Measurements from ENCODE around the gene TMC8.

TMC8 gene

DNA sequence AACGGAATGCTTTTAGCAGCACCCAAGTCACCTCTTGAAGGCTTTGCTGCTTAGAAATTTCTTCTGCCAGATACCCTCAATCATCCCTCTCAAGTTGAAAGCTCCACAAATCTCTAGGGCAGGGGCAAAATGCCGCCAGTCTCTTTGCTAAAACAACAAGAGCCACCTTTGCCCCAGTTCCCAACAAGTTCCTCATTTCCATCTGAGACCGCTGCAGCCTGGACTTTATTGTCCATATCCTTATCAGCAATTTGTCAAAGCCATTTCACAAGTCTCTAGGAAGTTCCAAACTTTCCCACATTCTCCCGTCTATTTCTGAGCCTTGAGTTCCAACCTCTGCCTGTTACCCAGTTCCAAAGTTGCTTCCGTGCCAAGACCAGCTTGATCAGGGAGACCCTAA is 29.5 kb upstream of the TMC8 start:
- H3K9me3 ChIP-seq (ENCODE audit: control insufficient read depth, insufficient read depth, low read depth, low read length), result peaks cover 39% of the 10 kb centered on the region
- H3K4me1 ChIP-seq (ENCODE audit: control insufficient read depth, insufficient read depth, low read length), result no peaks in the 10 kb centered on the region
- no peak overlapping the region for H3K9ac ChIP-seq (ENCODE audit: low read length)
- no peak overlapping the region for H3K4me3 ChIP-seq (ENCODE audit: low read depth, low read length)
- H3K27me3 ChIP-seq (ENCODE audit: control insufficient read depth, insufficient read depth, low read length), result no peaks in the 10 kb centered on the region
- H3K27ac ChIP-seq (ENCODE audit: low read depth, low read length), result no peak overlapping the region
- H3K36me3 ChIP-seq (ENCODE audit: control insufficient read depth, insufficient read depth, low read length), result peaks cover 86% of the 10 kb centered on the region

DNA sequence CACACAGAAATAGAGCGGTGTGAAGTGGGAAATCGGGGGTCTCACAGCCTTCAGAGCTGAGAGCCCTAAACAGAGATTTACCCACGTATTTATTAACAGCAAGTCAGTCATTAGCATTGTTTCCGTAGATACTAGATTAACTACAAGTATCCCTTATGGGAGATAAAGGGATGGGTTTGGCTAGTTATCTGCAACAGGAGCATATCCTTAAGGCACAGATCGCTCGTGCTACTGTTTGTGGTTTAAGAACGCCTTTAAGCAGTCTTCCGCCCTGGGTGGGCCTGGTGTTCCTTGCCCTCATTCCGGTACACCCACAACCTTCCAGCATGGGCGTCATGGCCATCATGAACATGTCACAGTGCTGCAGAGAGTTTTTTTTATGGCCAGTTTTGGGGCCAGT is 29.0 kb upstream of the TMC8 start:
- H3K9me3 ChIP-seq (ENCODE audit: control insufficient read depth, insufficient read depth, low read depth, low read length), result peaks cover 39% of the 10 kb centered on the region
- no peak overlapping the region for H3K27ac ChIP-seq (ENCODE audit: low read depth, low read length)
- H3K4me1 ChIP-seq (ENCODE audit: control insufficient read depth, insufficient read depth, low read length), result no peaks in the 10 kb centered on the region
- no peak overlapping the region for H3K9ac ChIP-seq (ENCODE audit: low read length)
- H3K27me3 ChIP-seq (ENCODE audit: control insufficient read depth, insufficient read depth, low read length), result no peaks in the 10 kb centered on the region
- H3K4me3 ChIP-seq (ENCODE audit: low read depth, low read length), result no peak overlapping the region
- peaks cover 81% of the 10 kb centered on the region for H3K36me3 ChIP-seq (ENCODE audit: control insufficient read depth, insufficient read depth, low read length)

DNA sequence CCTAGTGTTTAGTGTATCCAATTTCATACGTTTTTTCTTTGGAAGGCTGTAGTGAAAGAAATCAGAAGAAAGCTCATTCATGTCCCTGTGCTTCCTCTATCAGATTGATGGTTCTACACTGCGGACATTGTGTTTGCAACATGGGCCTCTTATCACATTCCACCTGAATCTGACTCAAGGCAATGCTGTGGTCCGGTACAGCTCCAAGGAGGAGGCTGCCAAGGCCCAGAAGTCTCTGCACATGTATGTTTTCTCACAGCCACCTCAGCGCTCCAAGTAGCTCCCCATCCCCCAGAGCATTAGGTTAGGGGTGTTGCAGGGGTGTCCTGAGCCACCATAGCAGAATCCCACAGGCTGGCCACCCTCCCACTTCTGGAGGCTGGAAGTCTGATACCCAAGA is 27.3 kb upstream of the TMC8 start:
- no peak overlapping the region for H3K4me3 ChIP-seq (ENCODE audit: low read depth, low read length)
- H3K36me3 ChIP-seq (ENCODE audit: control insufficient read depth, insufficient read depth, low read length), result peaks cover 65% of the 10 kb centered on the region
- no peak overlapping the region for H3K9ac ChIP-seq (ENCODE audit: low read length)
- peaks cover 38% of the 10 kb centered on the region for H3K9me3 ChIP-seq (ENCODE audit: control insufficient read depth, insufficient read depth, low read depth, low read length)
- H3K27me3 ChIP-seq (ENCODE audit: control insufficient read depth, insufficient read depth, low read length), result no peaks in the 10 kb centered on the region
- H3K27ac ChIP-seq (ENCODE audit: low read depth, low read length), result no peak overlapping the region
- H3K4me1 ChIP-seq (ENCODE audit: control insufficient read depth, insufficient read depth, low read length), result no peaks in the 10 kb centered on the region

DNA sequence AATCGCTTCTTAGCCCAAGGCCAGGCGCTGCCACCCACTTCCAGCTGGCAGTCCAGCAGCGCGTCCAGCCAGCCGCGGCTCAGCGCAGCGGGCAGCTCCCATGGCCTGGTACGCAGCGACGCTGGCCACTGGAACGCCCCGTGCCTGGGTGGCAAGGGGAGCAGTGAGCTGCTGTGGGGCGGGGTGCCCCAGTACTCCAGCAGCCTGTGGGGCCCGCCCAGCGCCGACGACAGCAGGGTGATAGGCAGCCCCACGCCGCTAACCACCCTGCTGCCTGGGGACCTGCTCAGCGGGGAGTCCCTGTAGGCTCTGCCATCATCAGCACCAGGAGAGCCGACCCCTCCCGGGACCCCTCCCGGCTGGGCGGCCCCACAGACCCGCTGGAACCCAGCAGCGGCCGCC is 26.0 kb upstream of the TMC8 start:
- peaks cover 55% of the 10 kb centered on the region for H3K36me3 ChIP-seq (ENCODE audit: control insufficient read depth, insufficient read depth, low read length)
- no peak overlapping the region for H3K9ac ChIP-seq (ENCODE audit: low read length)
- H3K27me3 ChIP-seq (ENCODE audit: control insufficient read depth, insufficient read depth, low read length), result no peaks in the 10 kb centered on the region
- H3K4me3 ChIP-seq (ENCODE audit: low read depth, low read length), result no peak overlapping the region
- H3K9me3 ChIP-seq (ENCODE audit: control insufficient read depth, insufficient read depth, low read depth, low read length), result peaks cover 27% of the 10 kb centered on the region
- no peak overlapping the region for H3K27ac ChIP-seq (ENCODE audit: low read depth, low read length)
- no peaks in the 10 kb centered on the region for H3K4me1 ChIP-seq (ENCODE audit: control insufficient read depth, insufficient read depth, low read length)

DNA sequence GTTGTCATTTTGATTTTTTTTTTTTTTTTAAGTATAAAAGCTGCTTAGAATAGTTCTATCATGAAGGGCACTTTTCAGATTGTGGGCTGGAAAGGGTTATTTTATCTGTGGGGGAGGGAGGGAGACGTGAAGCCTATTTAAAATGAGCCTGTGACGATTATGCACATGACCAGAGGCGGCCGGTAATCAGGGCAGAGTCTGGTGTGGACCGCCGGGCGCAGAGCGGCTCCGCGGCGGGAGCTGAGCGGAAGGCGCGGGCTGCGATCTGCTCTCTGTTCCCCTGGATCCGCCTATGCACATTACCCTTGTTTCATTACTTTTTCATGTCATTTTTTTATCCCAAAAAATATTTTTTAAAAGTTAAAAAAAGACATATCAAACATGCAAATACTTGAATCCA is 25.5 kb upstream of the TMC8 start:
- peaks cover 21% of the 10 kb centered on the region for H3K9me3 ChIP-seq (ENCODE audit: control insufficient read depth, insufficient read depth, low read depth, low read length)
- peaks cover 49% of the 10 kb centered on the region for H3K36me3 ChIP-seq (ENCODE audit: control insufficient read depth, insufficient read depth, low read length)
- no peaks in the 10 kb centered on the region for H3K4me1 ChIP-seq (ENCODE audit: control insufficient read depth, insufficient read depth, low read length)
- H3K27me3 ChIP-seq (ENCODE audit: control insufficient read depth, insufficient read depth, low read length), result no peaks in the 10 kb centered on the region
- no peak overlapping the region for H3K27ac ChIP-seq (ENCODE audit: low read depth, low read length)
- H3K4me3 ChIP-seq (ENCODE audit: low read depth, low read length), result no peak overlapping the region
- H3K9ac ChIP-seq (ENCODE audit: low read length), result no peak overlapping the region

DNA sequence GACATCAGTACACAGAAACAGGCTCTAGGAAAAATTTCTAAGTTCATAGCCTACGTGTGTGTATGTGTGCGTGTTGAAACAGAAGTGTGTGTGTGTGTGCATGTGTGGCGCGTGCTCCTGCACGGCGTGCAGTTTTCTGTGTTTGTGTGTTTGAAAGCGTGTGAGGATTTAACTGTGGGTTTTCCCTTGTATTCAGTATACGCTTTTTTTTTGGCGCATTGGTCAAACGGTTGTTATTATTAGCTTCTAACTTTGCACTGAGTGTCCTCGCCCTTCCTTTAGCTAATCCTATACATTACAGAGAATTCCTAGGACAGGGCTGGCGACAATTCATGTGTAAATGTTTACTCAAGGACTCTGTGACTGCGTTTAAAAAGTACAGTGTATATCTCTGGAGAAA is 25.0 kb upstream of the TMC8 start:
- Histone ChIP-seq H3K9ac (ENCODE audit: low read length) (no peak overlapping the region), H3K4me3 (ENCODE audit: low read depth, low read length) (no peak overlapping the region), H3K9me3 (ENCODE audit: control insufficient read depth, insufficient read depth, low read depth, low read length) (peaks cover 17% of the 10 kb centered on the region), H3K27ac (ENCODE audit: low read depth, low read length) (no peak overlapping the region), H3K27me3 (ENCODE audit: control insufficient read depth, insufficient read depth, low read length) (no peaks in the 10 kb centered on the region), H3K36me3 (ENCODE audit: control insufficient read depth, insufficient read depth, low read length) (peaks cover 50% of the 10 kb centered on the region), H3K4me1 (ENCODE audit: control insufficient read depth, insufficient read depth, low read length) (no peaks in the 10 kb centered on the region)

DNA sequence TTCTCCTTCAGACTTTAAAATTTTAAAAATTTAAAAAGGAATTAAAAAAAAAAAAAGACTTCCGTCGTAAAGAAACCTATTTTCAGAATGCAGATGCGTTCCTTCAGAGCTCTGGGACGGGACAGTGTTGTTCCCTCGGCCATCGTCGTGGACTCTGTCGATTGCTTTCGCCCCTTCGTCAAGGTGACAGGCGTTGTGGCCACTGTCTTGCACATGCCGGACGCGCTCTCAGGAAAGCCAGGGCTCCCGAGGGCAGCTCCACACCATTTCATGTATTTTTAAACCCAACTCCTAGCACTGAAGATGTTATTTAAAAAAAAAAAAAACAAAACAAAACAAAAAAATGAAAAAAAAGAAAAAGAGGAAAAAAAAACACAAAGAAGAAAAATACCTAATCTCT is 24.4 kb upstream of the TMC8 start:
- Histone ChIP-seq H3K4me3 (ENCODE audit: low read depth, low read length) (no peak overlapping the region), H3K27ac (ENCODE audit: low read depth, low read length) (no peak overlapping the region), H3K9me3 (ENCODE audit: control insufficient read depth, insufficient read depth, low read depth, low read length) (peaks cover 13% of the 10 kb centered on the region), H3K27me3 (ENCODE audit: control insufficient read depth, insufficient read depth, low read length) (no peaks in the 10 kb centered on the region), H3K4me1 (ENCODE audit: control insufficient read depth, insufficient read depth, low read length) (no peaks in the 10 kb centered on the region), H3K36me3 (ENCODE audit: control insufficient read depth, insufficient read depth, low read length) (peaks cover 52% of the 10 kb centered on the region), H3K9ac (ENCODE audit: low read length) (no peak overlapping the region)

DNA sequence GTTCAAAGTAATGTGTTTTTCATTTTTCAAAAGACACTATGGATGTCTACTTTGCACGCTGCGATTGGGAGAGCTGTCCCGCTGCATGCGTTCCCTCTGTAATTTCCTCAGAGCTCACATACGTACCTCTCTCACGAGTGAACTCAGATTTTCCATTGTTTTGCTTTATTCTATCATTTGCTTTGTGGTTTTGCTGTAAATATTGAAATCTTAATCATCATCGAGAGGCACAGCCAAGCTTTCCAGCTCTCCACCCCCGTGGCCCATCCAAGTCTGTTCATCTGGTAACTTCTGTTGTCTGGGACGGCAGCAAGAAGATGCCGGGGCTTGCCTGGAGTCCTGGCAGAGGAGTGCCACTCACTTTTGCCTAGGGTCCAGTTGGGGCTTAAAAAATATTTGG is 23.1 kb upstream of the TMC8 start:
- Histone ChIP-seq H3K27me3 (ENCODE audit: control insufficient read depth, insufficient read depth, low read length) (no peaks in the 10 kb centered on the region), H3K9ac (ENCODE audit: low read length) (no peak overlapping the region), H3K9me3 (ENCODE audit: control insufficient read depth, insufficient read depth, low read depth, low read length) (peaks cover under 1% of the 10 kb centered on the region), H3K4me1 (ENCODE audit: control insufficient read depth, insufficient read depth, low read length) (no peaks in the 10 kb centered on the region), H3K4me3 (ENCODE audit: low read depth, low read length) (no peak overlapping the region), H3K36me3 (ENCODE audit: control insufficient read depth, insufficient read depth, low read length) (peaks cover 48% of the 10 kb centered on the region), H3K27ac (ENCODE audit: low read depth, low read length) (no peak overlapping the region)

DNA sequence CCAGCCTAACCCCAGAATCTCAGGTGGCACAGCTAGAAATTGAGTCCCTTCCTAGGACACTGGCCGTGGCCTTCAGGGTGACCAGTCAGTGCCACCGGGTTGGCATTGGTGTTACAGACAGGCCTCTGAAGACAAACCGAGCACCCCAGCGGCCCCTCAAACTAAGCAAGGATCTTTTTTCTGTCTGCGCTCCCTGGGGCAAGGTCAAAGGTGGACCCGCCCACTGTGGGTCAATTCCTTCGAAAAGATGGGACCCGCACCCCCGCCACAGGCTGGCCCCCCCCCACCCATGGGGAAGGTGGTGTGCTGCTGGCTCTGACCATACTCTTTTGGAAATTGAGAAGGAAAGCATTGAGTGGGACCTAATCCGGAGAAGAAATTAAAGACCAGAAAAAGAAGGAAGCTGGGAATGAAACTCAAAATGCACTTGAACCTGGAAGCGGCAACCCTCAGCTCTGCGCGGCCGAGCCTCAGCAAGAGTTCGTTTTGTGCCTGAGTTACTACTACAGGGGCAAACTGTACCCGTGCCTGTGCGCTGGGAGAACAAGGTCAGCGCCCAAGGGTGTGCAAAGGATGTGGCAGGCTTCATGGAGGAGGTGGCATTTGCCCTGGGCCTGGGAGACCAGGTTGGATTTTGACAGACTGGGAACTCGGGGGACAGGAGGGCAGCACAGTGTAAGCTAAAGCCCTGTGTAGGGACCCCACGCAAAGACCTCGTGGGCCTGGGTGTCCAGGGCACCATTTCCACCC is 22.4 kb upstream of the TMC8 start:
- Histone ChIP-seq H3K27me3 (ENCODE audit: control insufficient read depth, insufficient read depth, low read length) (no peaks in the 10 kb centered on the region), H3K9me3 (ENCODE audit: control insufficient read depth, insufficient read depth, low read depth, low read length) (no peaks in the 10 kb centered on the region), H3K9ac (ENCODE audit: low read length) (no peak overlapping the region), H3K27ac (ENCODE audit: low read depth, low read length) (no peak overlapping the region), H3K4me1 (ENCODE audit: control insufficient read depth, insufficient read depth, low read length) (no peaks in the 10 kb centered on the region; the same call in 1 of the 2 replicates), H3K4me3 (ENCODE audit: low read depth, low read length) (no peak overlapping the region), H3K36me3 (ENCODE audit: control insufficient read depth, insufficient read depth, low read length) (peaks cover 45% of the 10 kb centered on the region)

DNA sequence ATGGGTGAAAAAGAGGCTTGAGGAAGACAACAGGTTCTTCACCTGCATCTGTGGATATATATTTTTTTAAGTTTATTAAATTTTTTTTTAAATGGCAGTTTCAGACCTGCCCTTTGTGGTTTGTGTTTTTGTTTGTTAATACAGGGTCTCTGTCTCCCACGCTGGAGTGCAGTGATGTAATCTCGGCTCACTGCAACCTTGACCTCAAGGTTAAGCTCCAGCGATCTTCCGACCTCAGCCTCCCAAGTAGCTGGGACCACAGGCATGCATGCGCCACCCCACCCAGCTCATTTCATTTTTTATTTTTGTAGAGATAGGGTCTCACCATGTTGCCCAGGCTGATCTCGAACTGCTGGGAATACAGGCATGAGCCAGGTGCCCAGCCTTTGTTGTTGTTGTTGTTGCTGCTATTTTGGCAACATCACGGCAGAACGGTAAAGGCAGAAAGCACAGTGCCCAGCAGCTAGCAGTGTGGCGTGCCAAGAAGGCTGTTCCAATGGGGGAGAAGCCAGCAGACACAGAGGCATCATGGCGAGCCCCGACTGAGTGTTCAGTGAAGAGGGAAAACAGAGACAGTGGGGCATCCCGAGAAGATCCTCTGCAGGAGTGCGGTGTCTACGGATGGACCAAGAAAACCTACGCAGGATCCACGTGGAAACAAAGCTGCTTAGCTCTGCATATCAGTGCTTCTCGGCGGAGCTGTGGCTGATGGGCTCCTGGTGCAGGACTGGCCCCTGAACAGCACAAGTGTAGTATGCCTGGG is 21.7 kb upstream of the TMC8 start:
- H3K4me3 ChIP-seq (ENCODE audit: low read depth, low read length), result no peak overlapping the region
- no peaks in the 10 kb centered on the region for H3K9me3 ChIP-seq (ENCODE audit: control insufficient read depth, insufficient read depth, low read depth, low read length)
- no peak overlapping the region for H3K27ac ChIP-seq (ENCODE audit: low read depth, low read length)
- no peaks in the 10 kb centered on the region for H3K27me3 ChIP-seq (ENCODE audit: control insufficient read depth, insufficient read depth, low read length)
- no peak overlapping the region for H3K9ac ChIP-seq (ENCODE audit: low read length)
- H3K36me3 ChIP-seq (ENCODE audit: control insufficient read depth, insufficient read depth, low read length), result peaks cover 45% of the 10 kb centered on the region
- H3K4me1 ChIP-seq (ENCODE audit: control insufficient read depth, insufficient read depth, low read length), result no peaks in the 10 kb centered on the region; the same call in 1 of the 2 replicates

DNA sequence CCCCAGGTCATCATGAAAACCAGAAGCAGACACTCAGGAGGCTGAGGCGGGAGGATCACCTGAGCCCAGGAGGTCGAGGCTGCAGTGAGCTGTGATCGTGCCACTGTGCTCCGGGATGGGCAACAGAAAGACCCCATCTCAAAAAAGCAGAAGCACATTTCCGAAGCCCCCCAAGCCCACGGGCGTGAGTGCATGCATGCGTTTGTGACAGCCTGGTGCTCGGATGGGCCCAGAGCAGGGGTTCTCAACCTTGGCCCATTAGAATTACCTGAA is 21.1 kb upstream of the TMC8 start:
- H3K9me3 ChIP-seq (ENCODE audit: control insufficient read depth, insufficient read depth, low read depth, low read length), result no peaks in the 10 kb centered on the region
- H3K4me1 ChIP-seq (ENCODE audit: control insufficient read depth, insufficient read depth, low read length), result no peaks in the 10 kb centered on the region; the same call in 1 of the 2 replicates
- no peak overlapping the region for H3K9ac ChIP-seq (ENCODE audit: low read length)
- H3K4me3 ChIP-seq (ENCODE audit: low read depth, low read length), result no peak overlapping the region
- peaks cover 45% of the 10 kb centered on the region for H3K36me3 ChIP-seq (ENCODE audit: control insufficient read depth, insufficient read depth, low read length)
- H3K27ac ChIP-seq (ENCODE audit: low read depth, low read length), result no peak overlapping the region
- H3K27me3 ChIP-seq (ENCODE audit: control insufficient read depth, insufficient read depth, low read length), result no peaks in the 10 kb centered on the region

Measured in HUES6 (cell line).